NCI-H69 (cell line): ENCODE measurements around the gene IL5.
"Not testable (repeated sequence)": the region's sequence is repeated elsewhere in the genome, so short reads cannot be mapped to it uniquely, and the experiment has no call there.

Experiments used
- DNase-seq: peaks from one replicate; lab custom pipeline; 2025; lab: John Stamatoyannopoulos, UW

The IL5 gene

GRCh38 chr5:132528866-132529634, 14.3 kb downstream of the IL5 start:
- no peak for DNase-seq

- DNase-seq: peak; percentile 12
Measured at GRCh38 chr5:132528021-132528420, 15.3 kb downstream of the IL5 start.

- no peak for DNase-seq
Measured at GRCh38 chr5:132526974-132527564, 16.3 kb downstream of the IL5 start.

GRCh38 chr5:132526290-132526973, 16.9 kb downstream of the IL5 start:
- DNase-seq: peak; percentile 75

- no peak for DNase-seq
Measured at GRCh38 chr5:132525299-132525724, 18.0 kb downstream of the IL5 start.

- not testable (repeated sequence) for DNase-seq
Measured at GRCh38 chr5:132524877-132525276, 18.4 kb downstream of the IL5 start.

GRCh38 chr5:132522067-132522466, 21.3 kb downstream of the IL5 start:
- DNase-seq: not testable (repeated sequence)

- not testable (repeated sequence) for DNase-seq
Measured at GRCh38 chr5:132513618-132514336, 29.5 kb downstream of the IL5 start.

GRCh38 chr5:132510076-132510475, 33.2 kb downstream of the IL5 start:
- no peak for DNase-seq

- DNase-seq: peak; percentile 57
Measured at GRCh38 chr5:132506094-132506692, 37.1 kb downstream of the IL5 start.

GRCh38 chr5:132505641-132506040, 37.7 kb downstream of the IL5 start:
- no peak for DNase-seq

- DNase-seq: no peak
Measured at GRCh38 chr5:132504746-132505145, 38.6 kb downstream of the IL5 start.

GRCh38 chr5:132503244-132503643, 40.1 kb downstream of the IL5 start:
- DNase-seq: no peak

GRCh38 chr5:132501961-132502931, 41.1 kb downstream of the IL5 start:
- DNase-seq: no peak

- no peak for DNase-seq
Measured at GRCh38 chr5:132501629-132501956, 41.7 kb downstream of the IL5 start.

GRCh38 chr5:132500931-132501628, 42.2 kb downstream of the IL5 start:
- DNase-seq: peak; percentile 74

GRCh38 chr5:132500244-132500930, 42.9 kb downstream of the IL5 start:
- no peak for DNase-seq

- DNase-seq: no peak
Measured at GRCh38 chr5:132499440-132500243, 43.7 kb downstream of the IL5 start.
